Right lobe of liver (tissue), 6 donors: Measurements from ENCODE around the gene EIF4E1B. TPM values are rescaled to one million over a fixed set of nuclear protein-coding genes. Genes with fewer than 3 reads are reported as not detected.
"Not testable (repeated sequence)": the region's sequence is repeated elsewhere in the genome, so short reads cannot be mapped to it uniquely, and the experiment has no call there.

Source experiments
- ATAC-seq, 4 donors: fragments of 200-7000 bp; cut with Tn5 transposase; one replicate each; pipeline ENCODE4 v1.9.1; 2020; ENCODE audit warnings: mild to moderate bottlenecking in 4 of 4, moderate library complexity in 4 of 4
- DNase-seq, 3 donors: peaks; one replicate each; pipeline ENCODE4 v3.0.0-alpha.2; 2020
- H3K27ac ChIP-seq, 3 donors: fragments of 200-600 bp; one replicate each; pipeline ENCODE4 v1.8.0; 2022
- H3K27me3 ChIP-seq, 2 donors: fragments of 200-600 bp; one replicate each; pipeline ENCODE4 v1.8.0; 2022
- H3K36me3 ChIP-seq, 4 donors: fragments of 200-600 bp; sonication (generic) in 1 of 4; one replicate each; pipeline versions ENCODE4 v1.5.1 to v1.8.0; 2017 to 2022; ENCODE audit warnings: control low read depth in 1 of 4
- H3K4me1 ChIP-seq, 4 donors: fragments of 200-600 bp; sonication (generic) in 1 of 4; one replicate each; pipeline versions ENCODE4 v1.5.1 to v1.8.0; 2017 to 2022; ENCODE audit warnings: control low read depth in 1 of 4
- H3K4me3 ChIP-seq, 3 donors: fragments of 200-600 bp; one replicate each; pipeline ENCODE4 v1.8.0; 2022
- H3K9me3 ChIP-seq, 4 donors: fragments of 200-600 bp; sonication (generic) in 1 of 4; one replicate each; pipeline versions ENCODE4 v1.5.1 to v1.8.0; 2017 to 2022; ENCODE audit warnings: control low read depth in 1 of 4
- POLR2A ChIP-seq: fragments of 450-650 bp; IDR thresholded peaks from one replicate; pipeline ENCODE4 v1.6.1; 2017; ENCODE audit warnings: antibody characterized with exemption, mild to moderate bottlenecking
- WGBS: methylation state at CpG from one replicate; pipeline ENCODE4 v1.1.6; 2018; ENCODE audit warnings: low coverage, low lambda C conversion rate; ENCODE audit not compliant: insufficient coverage; ENCODE audit errors: missing lambda C conversion rate; 5-methylcytosine and 5-hydroxymethylcytosine counted together
- intact Hi-C, 2 donors: fragments of 100-400 bp; cut with DNase I; formaldehyde crosslinking; loops; one replicate each; pipeline versions ENCODE4 v1.11.2 to v1.14.1; 2022
- total RNA-seq, 6 experiments: library from RNA; depleted of rRNA in 2 of 6; stranded (reverse); fragments of >200 nt in 2 of 6; fragmentation: NEBNext Ultra II Directional in 3 of 6; extraction: Animal tissue kit (Norgen Biotek cat#: 25700) in 3 of 6; gene quantifications; one replicate each; pipeline versions ENCODE4 v1.1.0 to v1.2.4, GENCODE V29; 2016 to 2023
- TF ChIP-seq, protein P1 (sequence below), 4 donors: fragments of 200-600 bp in 3 of 4; fragments of 450-650 bp in 1 of 4; IDR thresholded peaks; one replicate each; pipeline versions ENCODE4 v1.5.1 to v1.8.0; 2016 to 2022; ENCODE audit warnings: antibody characterized with exemption in 4 of 4, mild to moderate bottlenecking in 2 of 4
- donor health status: DM: no; HTN: yes; CAD: no.
- donor health status: DM: no; HTN: no; CAD: no.
- donor health status: DM: no; HTN: no; CAD: no.
- donor health status: DM: no; HTN: yes; CAD: no.
- donor health status: DM: no; HTN: yes; CAD: no.

The EIF4E1B gene
- total RNA-seq, 6 experiments from 2014 or later: not detected

DNA sequence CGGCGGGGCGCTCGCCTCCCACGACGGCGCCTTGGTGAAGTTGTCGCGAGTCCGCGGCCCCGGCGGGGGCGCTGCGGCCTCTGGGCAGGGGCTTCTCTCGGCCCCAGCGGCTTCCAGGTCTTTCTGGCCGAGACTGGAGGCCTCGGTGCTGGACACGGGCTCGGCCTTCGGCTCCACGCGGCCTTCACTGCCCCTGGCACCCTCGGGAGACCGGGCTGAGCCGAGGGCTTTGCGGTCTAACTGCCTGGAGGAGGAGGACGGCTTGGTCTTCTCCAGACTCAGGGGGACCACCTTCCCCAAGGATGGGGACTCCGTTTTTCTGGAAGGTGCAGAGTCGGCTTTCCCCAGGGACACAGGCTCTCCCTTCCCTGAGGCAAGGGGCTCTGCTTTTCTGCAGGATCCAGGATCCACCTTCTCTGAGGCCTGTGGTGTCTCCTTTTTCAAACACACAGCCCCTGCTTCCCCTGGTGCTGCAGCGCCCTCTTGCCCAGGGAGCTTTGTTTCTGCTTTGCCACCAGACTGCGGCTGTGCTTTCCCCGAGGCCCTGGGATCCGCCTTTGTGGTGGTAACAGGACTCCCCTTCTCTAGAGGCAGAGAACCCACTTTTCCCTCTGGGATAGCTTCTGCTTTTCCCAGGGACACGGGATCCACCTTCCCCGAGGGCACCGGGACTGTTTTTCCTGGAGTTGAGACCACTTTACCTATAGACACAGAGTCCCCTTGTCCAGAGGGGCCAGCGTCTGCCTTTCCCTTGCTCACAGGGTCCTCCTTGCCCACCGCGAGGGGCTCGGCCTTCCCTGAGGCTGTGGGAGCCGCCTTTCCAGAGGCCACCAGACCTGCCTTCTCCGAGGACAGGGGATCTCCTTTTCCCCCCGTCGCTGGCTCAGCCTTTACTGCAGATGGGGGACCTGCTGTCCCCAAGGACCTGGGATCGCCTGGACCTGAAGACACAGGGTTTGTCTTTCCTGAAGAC, 32.8 kb upstream of the EIF4E1B start:
- Histone ChIP-seq H3K27me3 (no peaks in the 10 kb centered on the region), H3K4me3 (peak overlapping the region in 1 of 3 donors; percentile 50), H3K36me3 (no peaks in the 10 kb centered on the region), H3K4me1 (no peaks in the 10 kb centered on the region), H3K27ac (no peak overlapping the region), H3K9me3 (no peaks in the 10 kb centered on the region)
- 87% methylated on average over 8 of the region's 47 CpGs for WGBS
- TF ChIP-seq, protein P1, sequence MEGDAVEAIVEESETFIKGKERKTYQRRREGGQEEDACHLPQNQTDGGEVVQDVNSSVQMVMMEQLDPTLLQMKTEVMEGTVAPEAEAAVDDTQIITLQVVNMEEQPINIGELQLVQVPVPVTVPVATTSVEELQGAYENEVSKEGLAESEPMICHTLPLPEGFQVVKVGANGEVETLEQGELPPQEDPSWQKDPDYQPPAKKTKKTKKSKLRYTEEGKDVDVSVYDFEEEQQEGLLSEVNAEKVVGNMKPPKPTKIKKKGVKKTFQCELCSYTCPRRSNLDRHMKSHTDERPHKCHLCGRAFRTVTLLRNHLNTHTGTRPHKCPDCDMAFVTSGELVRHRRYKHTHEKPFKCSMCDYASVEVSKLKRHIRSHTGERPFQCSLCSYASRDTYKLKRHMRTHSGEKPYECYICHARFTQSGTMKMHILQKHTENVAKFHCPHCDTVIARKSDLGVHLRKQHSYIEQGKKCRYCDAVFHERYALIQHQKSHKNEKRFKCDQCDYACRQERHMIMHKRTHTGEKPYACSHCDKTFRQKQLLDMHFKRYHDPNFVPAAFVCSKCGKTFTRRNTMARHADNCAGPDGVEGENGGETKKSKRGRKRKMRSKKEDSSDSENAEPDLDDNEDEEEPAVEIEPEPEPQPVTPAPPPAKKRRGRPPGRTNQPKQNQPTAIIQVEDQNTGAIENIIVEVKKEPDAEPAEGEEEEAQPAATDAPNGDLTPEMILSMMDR (IDR thresholded peaks at IDR 0.05): no peak
- TF ChIP-seq POLR2A: no peak
- peak in 1 of 3 donors; percentile 45 for DNase-seq
- no peak for ATAC-seq
- intact Hi-C loops: no loop called here

DNA sequence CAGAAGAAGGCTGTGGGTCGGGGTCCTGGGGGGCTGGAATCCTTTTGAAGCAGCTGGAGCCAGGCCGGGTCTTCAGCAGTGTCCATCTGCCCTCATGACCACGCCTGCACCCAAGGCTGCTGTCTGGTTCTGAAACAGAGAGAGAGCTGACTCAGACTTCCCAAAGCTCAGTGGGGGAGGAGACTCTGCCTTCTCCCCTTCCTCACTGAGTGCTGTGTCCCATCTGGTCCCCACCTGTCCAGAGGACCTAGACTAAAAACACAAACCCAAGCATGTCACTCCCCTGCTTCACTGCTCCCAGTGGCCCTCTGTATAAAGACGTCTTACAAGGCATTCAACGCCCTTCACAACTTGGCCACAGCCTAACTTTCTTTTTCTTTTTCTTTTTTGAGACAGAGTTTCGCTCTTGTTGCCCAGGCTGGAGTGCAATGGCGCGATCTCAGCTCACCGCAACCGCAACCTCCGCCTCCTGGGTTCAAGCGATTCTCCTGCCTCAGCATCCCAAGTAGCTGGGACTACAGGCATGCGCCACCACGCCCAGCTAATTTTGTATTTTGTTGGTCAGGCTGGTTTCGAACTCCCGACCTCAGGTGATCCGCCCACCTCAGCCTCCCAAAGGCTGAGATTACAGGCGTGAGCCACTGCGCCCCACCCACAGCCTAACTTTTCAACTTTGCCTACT, 30.6 kb upstream of the EIF4E1B start:
- WGBS: 90% methylated on average over 11 of the region's 19 CpGs
- DNase-seq, H3K9me3 ChIP-seq, intact Hi-C loops, H3K27me3 ChIP-seq, H3K27ac ChIP-seq, H3K36me3 ChIP-seq, H3K4me3 ChIP-seq, H3K4me1 ChIP-seq, ATAC-seq: not testable (repeated sequence)

DNA sequence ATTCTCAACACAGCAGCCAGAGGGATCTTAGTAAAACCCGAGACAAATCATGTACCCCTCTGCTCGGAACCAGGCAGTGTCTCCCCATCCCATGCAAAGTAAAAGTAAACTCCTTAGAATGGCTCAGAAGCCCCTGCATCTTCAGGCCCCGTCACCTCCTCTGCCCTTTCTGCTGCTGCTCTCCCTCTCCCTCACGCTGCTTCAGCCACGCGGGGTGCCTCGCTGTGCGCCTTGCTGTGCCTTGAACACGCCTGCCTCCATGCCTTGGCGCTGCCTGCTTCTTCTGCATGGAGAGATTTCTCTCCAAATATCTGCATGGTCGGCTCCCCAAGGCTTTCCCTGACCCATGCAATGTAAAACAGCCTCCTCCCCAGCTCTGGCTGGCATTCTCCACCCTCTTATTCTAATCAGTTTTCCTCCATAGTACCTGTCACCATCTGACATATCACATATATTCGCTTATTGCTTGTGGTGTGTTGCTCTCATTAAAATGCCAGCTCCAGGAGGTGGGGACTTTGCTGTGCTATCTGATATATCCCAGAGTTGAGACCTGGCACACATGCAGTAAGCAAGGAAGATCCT, 28.5 kb upstream of the EIF4E1B start:
- DNase-seq: no peak
- TF ChIP-seq, protein P1 (IDR thresholded peaks at IDR 0.05): no peak
- no peak for TF ChIP-seq POLR2A
- no peaks in the 10 kb centered on the region for H3K9me3 ChIP-seq
- H3K27ac ChIP-seq: no peak overlapping the region
- WGBS: 69% methylated on average over 12 of the region's 12 CpGs
- no peaks in the 10 kb centered on the region for H3K27me3 ChIP-seq
- no peak overlapping the region for H3K4me3 ChIP-seq
- intact Hi-C loops: no loop called here
- H3K4me1 ChIP-seq: no peaks in the 10 kb centered on the region
- no peaks in the 10 kb centered on the region for H3K36me3 ChIP-seq
- ATAC-seq: no peak

GRCh38 chr5:176603091-176603490, 27.4 kb upstream of the EIF4E1B start:
- WGBS: 19% methylated on average over 2 of the region's 2 CpGs
- no peak for DNase-seq
- Histone ChIP-seq H3K4me3 (no peak overlapping the region), H3K9me3 (no peaks in the 10 kb centered on the region), H3K27me3 (no peaks in the 10 kb centered on the region), H3K4me1 (no peaks in the 10 kb centered on the region), H3K36me3 (no peaks in the 10 kb centered on the region), H3K27ac (no peak overlapping the region)
- no peak for ATAC-seq
- intact Hi-C loops: no loop called here
- TF ChIP-seq POLR2A: no peak

DNA sequence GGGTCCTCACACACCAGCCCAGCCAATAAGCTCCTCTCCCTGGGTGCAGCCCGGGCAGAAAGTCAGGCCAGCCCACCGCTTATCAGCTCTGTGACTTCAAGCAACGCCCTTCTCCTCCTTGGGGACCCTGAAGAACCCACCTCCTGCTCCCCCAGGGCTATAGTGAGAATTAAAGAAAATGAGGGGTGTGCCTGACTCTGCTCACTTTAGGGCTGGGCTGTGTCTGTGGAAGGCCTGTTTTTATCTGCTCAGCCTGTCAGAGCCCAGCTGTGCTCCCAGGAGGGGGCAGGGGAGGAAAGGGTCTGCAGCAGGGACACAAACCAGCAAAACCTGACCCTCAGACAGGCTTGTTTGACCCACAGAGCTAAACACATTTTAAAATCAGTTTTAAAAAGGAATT, 24.4 kb upstream of the EIF4E1B start:
- Histone ChIP-seq H3K9me3 (no peaks in the 10 kb centered on the region), H3K36me3 (no peaks in the 10 kb centered on the region), H3K4me1 (peaks cover 0 to 5% (median 2%) of the 10 kb centered on the region in 4 donors), H3K27ac (no peak overlapping the region), H3K4me3 (no peak overlapping the region), H3K27me3 (no peaks in the 10 kb centered on the region)
- ATAC-seq: no peak
- TF ChIP-seq POLR2A: no peak
- TF ChIP-seq, protein P1 (IDR thresholded peaks at IDR 0.05): no peak
- intact Hi-C loops: no loop called here
- DNase-seq: no peak
- WGBS: no CpG with 5 or more reads among the region's 3 CpGs
